GM21526 (cell line): Measurements from ENCODE around the gene REV1.

ENCODE experiments used
- ATAC-seq: cut with Tn5 transposase; IDR thresholded peaks from one replicate; pipeline ENCODE4 v1.9.1; 2021; ENCODE audit warnings: moderate library complexity; ENCODE audit not compliant: unreplicated experiment, low FRiP score

REV1 gene

GRCh38 chr2:99406137-99406536 is 83.7 kb downstream of the REV1 start:
- no peak for ATAC-seq

- ATAC-seq: no peak
These were observed 84.8 kb downstream of the REV1 start for GRCh38 chr2:99404797-99405669.

- ATAC-seq: no peak
These were observed 85.6 kb downstream of the REV1 start for GRCh38 chr2:99404039-99404796.

GRCh38 chr2:99403524-99403923 is 86.3 kb downstream of the REV1 start:
- no peak for ATAC-seq

- ATAC-seq: no peak
These were observed 86.7 kb downstream of the REV1 start for GRCh38 chr2:99403084-99403483.

GRCh38 chr2:99401841-99402240 is 88.0 kb downstream of the REV1 start:
- no peak for ATAC-seq

GRCh38 chr2:99399795-99400194 is 90.0 kb downstream of the REV1 start:
- no peak for ATAC-seq

GRCh38 chr2:99399063-99399462 is 90.8 kb downstream of the REV1 start:
- no peak for ATAC-seq

GRCh38 chr2:99398303-99398702 is 91.5 kb downstream of the REV1 start:
- no peak for ATAC-seq

GRCh38 chr2:99397266-99397920 is 92.4 kb downstream of the REV1 start:
- no peak for ATAC-seq

- ATAC-seq: no peak
These were observed 94.2 kb downstream of the REV1 start for GRCh38 chr2:99395589-99396130.

- ATAC-seq: no peak
These were observed 99.9 kb downstream of the REV1 start for GRCh38 chr2:99389946-99390345.

- no peak for ATAC-seq
These were observed 100.4 kb downstream of the REV1 start for GRCh38 chr2:99389371-99389770.

- no peak for ATAC-seq
These were observed 100.9 kb downstream of the REV1 start for GRCh38 chr2:99388892-99389291.

- ATAC-seq: no peak
These were observed 103.8 kb downstream of the REV1 start for GRCh38 chr2:99386011-99386410.

- ATAC-seq: no peak
These were observed 107.7 kb downstream of the REV1 start for GRCh38 chr2:99382143-99382542.

- no peak for ATAC-seq
These were observed 109.3 kb downstream of the REV1 start for GRCh38 chr2:99380376-99381010.

- ATAC-seq: no peak
These were observed 111.9 kb downstream of the REV1 start for GRCh38 chr2:99377879-99378278.

- ATAC-seq: no peak
These were observed 113.5 kb downstream of the REV1 start for GRCh38 chr2:99376254-99376864.

GRCh38 chr2:99374747-99375146 is 115.1 kb downstream of the REV1 start:
- ATAC-seq: no peak
